SU-DHL-6 (cell line): ENCODE measurements around the gene SURF2.

ENCODE experiments used
- H2AFZ ChIP-seq: fragments of 200-600 bp; sonication (generic); 2 replicates; pipeline ENCODE4 v1.6.1; 2014; ENCODE audit warnings: low read depth, mild to moderate bottlenecking, moderate library complexity, mixed read lengths, antibody characterized with exemption, low read length; ENCODE audit not compliant: severe bottlenecking
- H3F3A ChIP-seq: fragments of 200-600 bp; shearing (Covaris generic); 2 replicates; pipeline ENCODE4 v1.6.0; 2016; ENCODE audit warnings: antibody characterized with exemption, mild to moderate bottlenecking; ENCODE audit not compliant: insufficient read depth
- H3K27ac ChIP-seq: fragments of 200-600 bp; sonication (generic); 2 replicates; pipeline ENCODE4 v1.5.1; 2016; ENCODE audit warnings: low read depth, mild to moderate bottlenecking, low read length, moderate library complexity, mixed read lengths
- H3K27me3 ChIP-seq: fragments of 200-600 bp; sonication (generic), shearing (Covaris generic); 2 replicates; pipeline ENCODE4 v1.6.0; 2014; ENCODE audit warnings: mild to moderate bottlenecking, low read length
- H3K36me3 ChIP-seq: fragments of 200-600 bp; sonication (generic); 2 replicates; pipeline ENCODE4 v1.6.1; 2014; ENCODE audit warnings: mild to moderate bottlenecking, low read length, mixed read lengths
- H3K4me2 ChIP-seq: fragments of 300-600, 200-600 bp; shearing (Covaris generic), sonication (generic); 2 replicates; pipeline ENCODE4 v1.6.0; 2014; ENCODE audit warnings: low read length, low read depth, mild to moderate bottlenecking; ENCODE audit not compliant: poor library complexity, severe bottlenecking
- H3K4me3 ChIP-seq: fragments of 200-600 bp; sonication (generic); 2 replicates; pipeline ENCODE4 v1.5.1; 2014; ENCODE audit warnings: antibody characterized with exemption, low read length, mild to moderate bottlenecking, mixed read lengths; ENCODE audit not compliant: insufficient read depth, poor library complexity, severe bottlenecking
- H3K79me2 ChIP-seq: fragments of 200-600 bp; sonication (generic); 2 replicates; pipeline ENCODE4 v1.6.1; 2014; ENCODE audit warnings: mild to moderate bottlenecking, low read length, moderate library complexity; ENCODE audit not compliant: insufficient read depth
- H3K9ac ChIP-seq: fragments of 200-600 bp; sonication (generic); 2 replicates; pipeline ENCODE4 v1.7.0; 2014; ENCODE audit warnings: mild to moderate bottlenecking, low read length
- H3K9me2 ChIP-seq: fragments of 200-600 bp; sonication (generic); replicated peaks from 2 replicates; pipeline ENCODE4 v1.6.1; 2014; ENCODE audit warnings: low read length; ENCODE audit not compliant: insufficient read depth
- H3K9me3 ChIP-seq: fragments of 200-600 bp; sonication (generic); 2 replicates; pipeline ENCODE4 v1.6.1; 2014; ENCODE audit warnings: low read length, mixed read lengths; ENCODE audit not compliant: insufficient read depth
- H4K20me1 ChIP-seq: fragments of 200-600 bp; sonication (generic); 2 replicates; pipeline ENCODE4 v1.6.1; 2014; ENCODE audit warnings: low read depth, mild to moderate bottlenecking, antibody characterized with exemption, low read length, moderate library complexity, mixed read lengths
- CTCF ChIP-seq: fragments of 200-600 bp; sonication (generic); IDR thresholded peaks from one replicate; pipeline ENCODE4 v1.5.1; 2017; ENCODE audit warnings: antibody characterized with exemption, mild to moderate bottlenecking, low read length, moderate library complexity; ENCODE audit not compliant: insufficient read depth, poor library complexity, severe bottlenecking
- EZH2phosphoT487 ChIP-seq: fragments of 200-600 bp; sonication (generic), shearing (Covaris generic); conservative IDR thresholded peaks from 2 replicates; pipeline ENCODE4 v1.6.1; 2018; ENCODE audit warnings: mild to moderate bottlenecking, antibody characterized with exemption, low read length, moderate library complexity, mixed read lengths

SURF2 gene

DNA sequence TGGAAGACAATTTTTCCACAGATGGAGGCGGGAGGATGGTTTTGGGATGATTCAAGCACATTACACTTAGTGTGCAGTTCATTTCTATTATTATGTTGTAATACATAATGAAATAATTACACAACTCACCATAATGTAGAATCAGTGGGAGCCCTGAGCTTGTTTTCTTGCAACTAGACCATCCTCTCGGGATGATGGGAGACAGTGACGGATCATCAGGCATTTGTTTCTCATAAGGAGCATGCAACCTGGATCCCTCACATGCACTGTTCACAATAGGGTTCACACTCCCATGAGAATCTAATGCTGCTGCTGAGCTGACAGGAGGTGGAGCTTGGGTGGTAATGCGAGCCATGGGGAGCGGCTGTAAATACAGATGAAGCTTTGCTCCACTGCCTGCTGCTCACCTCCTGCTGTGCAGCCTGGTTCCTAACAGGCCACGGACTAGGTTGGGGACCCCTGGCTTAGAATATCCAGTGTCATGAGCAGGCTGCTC is 21.4 kb downstream of the SURF2 start:
- Histone ChIP-seq H3K36me3 (no peaks in the 10 kb centered on the region), H3K9me2 (no peaks in the 10 kb centered on the region), H2AFZ (no peak overlapping the region), H4K20me1 (no peaks in the 10 kb centered on the region; the same call in 1 of the 2 replicates), H3K27ac (no peak overlapping the region), H3F3A (peaks cover 5% of the 10 kb centered on the region; the same call in 1 of the 2 replicates), H3K4me3 (no peak overlapping the region), H3K9ac (no peak overlapping the region), H3K4me2 (no peak overlapping the region), H3K27me3 (no peaks in the 10 kb centered on the region), H3K79me2 (peaks cover 27% of the 10 kb centered on the region), H3K9me3 (no peaks in the 10 kb centered on the region; the same call in 1 of the 2 replicates)
- no peak for TF ChIP-seq CTCF
- TF ChIP-seq EZH2phosphoT487, result no peak

GRCh38 chr9:133378408-133378962 is 22.1 kb downstream of the SURF2 start:
- Histone ChIP-seq H3K9me2 (no peaks in the 10 kb centered on the region), H4K20me1 (no peaks in the 10 kb centered on the region), H3K27ac (no peak overlapping the region), H2AFZ (no peak overlapping the region), H3K27me3 (no peaks in the 10 kb centered on the region), H3K9me3 (no peaks in the 10 kb centered on the region; the same call in 1 of the 2 replicates), H3K9ac (no peak overlapping the region), H3K4me2 (no peak overlapping the region), H3K4me3 (no peak overlapping the region), H3F3A (peaks cover 5% of the 10 kb centered on the region; the same call in 1 of the 2 replicates), H3K36me3 (no peaks in the 10 kb centered on the region), H3K79me2 (peaks cover 21% of the 10 kb centered on the region)
- TF ChIP-seq EZH2phosphoT487 (no peak), CTCF (no peak)

DNA sequence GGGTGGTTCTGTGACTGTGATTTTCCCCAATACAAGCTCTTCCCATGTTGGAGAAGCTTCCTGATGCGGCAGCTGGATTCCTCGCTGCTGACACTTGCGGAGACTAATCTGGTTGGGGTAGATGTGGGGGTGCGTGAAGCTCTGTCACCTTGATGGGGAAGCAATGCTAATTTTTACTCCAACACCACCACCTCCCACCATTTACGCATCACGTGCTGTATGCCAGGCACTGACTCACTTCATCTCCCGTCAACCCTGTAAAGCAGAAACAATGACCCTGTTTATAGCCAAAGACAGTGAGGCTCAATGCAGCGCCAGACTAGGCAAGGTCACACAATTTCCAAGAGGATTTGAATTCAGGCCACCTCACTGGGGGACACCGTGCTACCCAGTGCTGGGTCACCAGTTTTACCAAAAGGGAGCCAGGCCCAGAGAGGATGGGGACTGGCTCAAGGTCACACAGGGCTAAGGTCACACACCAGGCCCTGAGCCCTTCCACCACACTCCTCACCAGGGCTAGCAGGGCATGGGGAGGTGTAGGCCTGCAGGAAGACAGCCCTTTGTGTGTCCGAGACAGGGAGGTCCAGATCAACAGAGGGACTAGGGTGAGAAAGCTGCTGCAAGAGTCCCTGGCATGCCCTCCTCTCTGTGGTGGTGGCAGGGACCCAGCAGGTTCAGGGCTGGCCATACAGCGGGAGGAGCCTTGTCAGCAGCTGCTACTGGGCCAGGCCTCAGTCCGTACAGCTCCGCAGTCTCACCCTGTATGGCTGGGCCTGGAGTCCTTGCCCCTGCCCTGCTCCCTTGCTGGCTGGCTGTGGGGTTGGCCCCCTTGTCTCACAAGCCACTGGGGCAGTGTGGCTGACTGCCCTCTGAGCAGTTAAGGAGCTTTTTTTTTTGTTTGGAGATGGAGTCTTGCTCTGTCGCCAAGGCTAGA is 23.1 kb downstream of the SURF2 start:
- Histone ChIP-seq H3K36me3 (no peaks in the 10 kb centered on the region), H3K9me3 (no peaks in the 10 kb centered on the region; the same call in 1 of the 2 replicates), H3F3A (peaks cover 5% of the 10 kb centered on the region; the same call in 1 of the 2 replicates), H3K9me2 (no peaks in the 10 kb centered on the region), H3K4me2 (no peak overlapping the region), H3K79me2 (peaks cover 12% of the 10 kb centered on the region), H3K27me3 (no peaks in the 10 kb centered on the region), H3K27ac (no peak overlapping the region), H2AFZ (no peak overlapping the region), H3K9ac (no peak overlapping the region), H4K20me1 (no peaks in the 10 kb centered on the region), H3K4me3 (no peak overlapping the region)
- no peak for TF ChIP-seq CTCF
- no peak for TF ChIP-seq EZH2phosphoT487
